ENCODE results near the gene TBATA.

DNA sequence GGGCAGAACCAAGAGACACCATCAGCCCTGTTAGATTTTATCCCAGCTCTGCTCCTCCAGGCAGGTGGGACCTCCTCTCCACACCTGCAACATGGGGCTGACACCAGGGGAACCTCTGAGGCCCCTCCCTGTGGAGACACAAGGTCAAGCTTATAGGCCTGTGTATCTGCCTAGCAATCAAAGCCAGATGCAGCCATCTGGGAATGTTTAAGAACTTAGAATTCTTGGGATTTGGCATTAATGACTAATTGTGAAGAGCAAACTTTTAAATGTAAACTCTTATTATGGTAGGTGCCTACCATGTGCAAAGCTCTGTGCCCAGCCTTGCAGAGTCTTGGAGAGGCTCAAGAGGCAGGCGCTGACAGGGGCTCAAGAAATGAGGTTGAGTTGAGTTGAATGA, 52.1 kb downstream of the TBATA start:
- TF ChIP-seq, protein P1, sequence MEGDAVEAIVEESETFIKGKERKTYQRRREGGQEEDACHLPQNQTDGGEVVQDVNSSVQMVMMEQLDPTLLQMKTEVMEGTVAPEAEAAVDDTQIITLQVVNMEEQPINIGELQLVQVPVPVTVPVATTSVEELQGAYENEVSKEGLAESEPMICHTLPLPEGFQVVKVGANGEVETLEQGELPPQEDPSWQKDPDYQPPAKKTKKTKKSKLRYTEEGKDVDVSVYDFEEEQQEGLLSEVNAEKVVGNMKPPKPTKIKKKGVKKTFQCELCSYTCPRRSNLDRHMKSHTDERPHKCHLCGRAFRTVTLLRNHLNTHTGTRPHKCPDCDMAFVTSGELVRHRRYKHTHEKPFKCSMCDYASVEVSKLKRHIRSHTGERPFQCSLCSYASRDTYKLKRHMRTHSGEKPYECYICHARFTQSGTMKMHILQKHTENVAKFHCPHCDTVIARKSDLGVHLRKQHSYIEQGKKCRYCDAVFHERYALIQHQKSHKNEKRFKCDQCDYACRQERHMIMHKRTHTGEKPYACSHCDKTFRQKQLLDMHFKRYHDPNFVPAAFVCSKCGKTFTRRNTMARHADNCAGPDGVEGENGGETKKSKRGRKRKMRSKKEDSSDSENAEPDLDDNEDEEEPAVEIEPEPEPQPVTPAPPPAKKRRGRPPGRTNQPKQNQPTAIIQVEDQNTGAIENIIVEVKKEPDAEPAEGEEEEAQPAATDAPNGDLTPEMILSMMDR (IDR thresholded peaks at IDR 0.05; ENCODE audit: low read depth, low read length, missing input control): no peak
- no peak for TF ChIP-seq JUND (IDR thresholded peaks at IDR 0.05)

All from liver (tissue), 3 donors.